DMS 273 (cell line): ENCODE data around the gene PRPF38A.

ENCODE experiments used
- DNase-seq: peaks from one replicate; lab custom pipeline; 2025; ENCODE audit not compliant: unreplicated experiment; lab: John Stamatoyannopoulos, UW

PRPF38A gene

DNA sequence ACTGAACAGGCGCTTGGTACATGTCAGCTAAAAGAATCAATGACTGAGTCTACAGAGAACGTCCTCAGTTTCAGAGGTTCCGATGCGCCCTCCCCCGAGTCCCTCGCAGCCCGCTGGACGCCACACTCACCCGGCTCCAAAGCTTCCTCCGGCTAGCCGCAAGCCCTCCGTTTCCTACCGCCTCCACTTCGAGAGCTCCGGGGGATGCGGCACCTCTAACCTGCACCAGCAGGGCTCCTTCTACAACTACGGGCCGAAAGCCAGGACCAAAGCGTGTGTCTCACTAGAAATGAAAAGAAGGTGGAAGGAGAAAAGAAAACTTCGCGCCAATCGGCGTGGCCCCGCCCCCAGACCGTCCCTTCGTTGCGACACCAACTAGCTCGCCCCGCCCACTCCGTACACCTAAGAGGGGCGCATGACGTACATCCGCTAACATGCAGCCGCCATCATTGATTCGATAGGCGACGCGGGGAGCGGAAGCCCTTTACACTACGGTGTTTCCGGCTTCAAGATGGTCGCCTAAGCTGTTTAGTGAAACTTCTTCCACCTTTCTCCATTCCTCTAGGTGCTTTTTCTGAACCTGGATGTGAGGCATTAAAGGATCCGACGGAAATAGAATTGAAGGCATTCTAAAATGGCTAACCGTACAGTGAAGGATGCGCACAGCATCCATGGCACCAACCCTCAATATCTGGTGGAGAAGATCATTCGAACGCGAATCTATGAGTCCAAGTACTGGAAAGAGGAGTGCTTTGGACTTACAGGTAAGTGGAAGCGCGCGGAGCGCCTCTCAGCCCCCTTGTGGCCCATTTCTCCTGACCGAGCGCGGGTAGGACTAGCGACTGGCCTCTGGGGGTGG, at the start of gene PRPF38A, which contains the start of gene ORC1:
TSS of gene PRPF38A (plus strand) at position 487 of the 859 bp plus-strand sequence. CDS start at position 635, 148 bp downstream.
TSS of gene ORC1 (minus strand) at position 308 of the 859 bp plus-strand sequence. CDS start 2,200 bp downstream, outside the sequence.
- peak; percentile 99 for DNase-seq

GRCh38 chr1:52355436-52355835, 49.0 kb upstream of the PRPF38A start:
- DNase-seq = no peak

DNA sequence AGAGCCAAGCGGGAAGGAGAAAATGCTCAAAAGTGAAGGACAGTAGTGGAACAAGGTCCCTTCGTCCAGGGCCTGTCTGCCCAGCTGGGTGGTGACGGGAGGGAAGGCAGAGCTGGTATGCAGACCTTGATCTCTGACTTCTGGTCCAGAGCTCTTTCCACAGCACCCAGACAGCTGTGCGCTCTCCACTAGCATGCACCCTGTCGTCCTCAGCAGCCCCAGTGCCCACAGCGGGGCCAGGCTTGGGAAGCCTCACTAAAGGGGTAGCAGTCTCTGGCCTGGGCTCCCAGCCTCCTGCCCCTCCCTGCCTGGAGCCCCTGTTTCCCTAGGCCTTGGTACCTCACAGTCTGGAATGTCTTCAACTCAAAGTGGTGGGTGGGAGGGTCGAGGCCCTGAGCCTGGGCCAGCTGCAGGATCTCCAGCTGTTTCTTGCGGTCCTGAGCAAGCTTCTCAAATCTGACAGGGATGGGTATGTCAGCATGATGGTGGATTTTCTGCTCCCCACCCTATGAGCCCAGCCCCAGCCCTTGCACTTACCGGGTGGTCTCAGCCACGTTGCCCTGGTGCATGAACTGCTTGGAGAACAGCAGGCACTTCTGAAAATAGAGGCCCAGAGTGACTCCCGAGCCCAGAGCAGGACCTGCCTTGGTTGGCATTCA, 48.4 kb upstream of the PRPF38A start:
- DNase-seq = no peak

DNA sequence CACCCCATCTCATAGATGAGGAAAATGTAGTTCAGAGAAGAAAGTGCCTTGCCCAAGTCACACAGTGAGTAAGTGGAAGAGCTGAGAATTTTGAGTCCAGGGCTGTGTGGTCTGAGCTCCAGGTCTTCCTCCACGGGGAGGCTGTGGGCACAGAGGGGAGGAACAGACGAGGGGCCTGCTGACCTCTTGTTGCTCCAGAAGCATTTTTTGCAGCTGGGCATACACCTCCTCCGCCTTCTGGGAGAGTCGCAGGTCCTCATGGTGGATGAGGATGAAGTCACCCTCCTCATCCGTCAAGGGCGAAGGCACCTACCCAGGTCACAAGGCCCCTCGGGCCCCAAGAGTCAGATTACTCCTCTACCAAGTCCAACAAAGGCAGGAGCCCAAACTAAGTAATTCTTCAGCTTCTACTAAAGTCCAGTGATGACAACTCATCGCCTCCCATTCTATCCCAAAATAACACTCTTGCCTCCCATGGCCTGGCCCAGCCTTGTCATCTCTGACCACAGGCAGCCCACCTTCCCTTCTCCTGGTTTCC, 47.5 kb upstream of the PRPF38A start:
- DNase-seq = no peak

GRCh38 chr1:52357397-52357796, 47.0 kb upstream of the PRPF38A start:
- DNase-seq = no peak

- DNase-seq = no peak
These were observed 45.4 kb upstream of the PRPF38A start for GRCh38 chr1:52358851-52359497.

- no peak for DNase-seq
These were observed 44.5 kb upstream of the PRPF38A start for GRCh38 chr1:52359676-52360594.

GRCh38 chr1:52360595-52360968, 43.8 kb upstream of the PRPF38A start:
- no peak for DNase-seq

DNA sequence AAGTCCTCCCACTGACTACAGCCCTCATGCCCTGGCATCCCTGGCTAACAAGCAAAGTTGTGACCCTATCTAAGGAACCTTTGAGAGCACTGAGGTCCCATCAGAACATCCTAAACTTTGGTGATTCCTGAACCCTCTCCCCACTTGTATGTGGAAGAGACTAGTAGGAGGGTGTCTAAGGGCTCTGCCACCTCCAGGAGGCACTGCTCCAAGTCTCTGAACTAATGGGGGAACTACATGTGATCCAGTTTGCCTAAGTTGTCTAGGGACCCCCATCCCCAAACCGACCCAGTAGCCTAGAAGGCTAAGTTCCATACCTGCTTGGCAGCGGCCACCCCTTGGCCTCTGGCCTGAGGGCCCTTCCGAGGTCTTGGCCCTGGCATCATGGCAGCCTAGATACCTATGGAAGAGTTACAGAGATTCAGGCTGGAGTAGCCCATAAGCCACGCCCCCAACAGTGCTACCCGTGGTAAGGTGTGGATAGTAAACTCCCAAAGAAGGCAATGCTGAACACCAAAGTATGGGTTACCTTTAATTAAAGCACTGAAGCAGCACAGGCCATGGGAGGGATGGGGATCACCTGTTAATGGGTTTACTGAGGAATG, 40.1 kb upstream of the PRPF38A start:
- DNase-seq = no peak

DNA sequence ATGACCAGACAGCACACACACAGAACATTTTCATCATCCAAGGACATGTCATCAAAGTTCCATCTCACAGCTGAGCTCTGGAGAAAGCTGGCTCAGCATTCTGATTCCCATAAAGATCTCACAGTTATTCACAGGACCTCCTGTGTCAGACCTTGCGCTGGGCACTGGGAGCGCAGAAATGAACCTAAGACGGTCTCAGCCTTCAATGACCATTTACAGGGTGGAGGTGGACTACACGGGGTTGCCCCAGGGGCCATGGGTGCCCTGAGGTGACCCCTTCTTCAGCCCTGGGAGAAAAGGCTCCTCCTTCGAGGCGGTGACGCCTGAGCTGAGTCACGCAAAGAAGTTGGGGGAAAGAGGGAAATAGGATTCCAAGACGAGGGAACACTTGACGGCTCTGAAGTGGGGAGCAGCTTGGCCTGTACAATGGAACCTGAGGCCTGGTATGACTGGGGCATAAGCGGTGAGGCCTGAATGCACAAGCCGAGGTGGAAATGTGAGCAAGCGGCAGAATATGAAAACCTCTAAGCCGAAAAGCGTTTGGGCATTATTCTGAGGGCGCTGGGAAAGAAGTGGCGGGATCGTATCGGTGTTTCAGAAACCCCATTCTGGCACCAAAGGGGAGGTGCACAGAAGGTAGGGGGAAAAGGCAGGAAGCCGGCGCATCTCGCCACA, 39.2 kb upstream of the PRPF38A start:
- peak; percentile 67 for DNase-seq

- DNase-seq = peak; percentile 99
These were observed 38.5 kb upstream of the PRPF38A start, which contains the start of gene CC2D1B for GRCh38 chr1:52365746-52366516. Gene CC2D1B, minus strand, starts transcription at chr1:52366205. Its CDS starts 1,585 bp downstream, at chr1:52364620.

DNA sequence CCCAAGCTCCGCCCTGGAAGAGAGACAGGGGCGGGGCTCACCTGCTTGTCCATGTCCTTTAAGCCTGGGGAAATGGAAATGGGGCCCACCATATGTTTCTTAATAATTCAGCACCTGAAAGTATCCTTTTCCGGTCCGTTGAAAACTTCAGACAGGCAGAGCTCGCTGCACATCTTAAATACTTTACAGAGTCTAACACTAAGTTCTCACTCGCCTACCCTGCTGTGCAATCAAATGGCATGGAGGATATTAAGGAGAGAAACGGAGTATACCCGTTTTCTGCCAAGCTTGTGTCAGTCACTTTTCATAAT, 37.9 kb upstream of the PRPF38A start:
- DNase-seq = no peak

- DNase-seq = no peak
These were observed 37.1 kb upstream of the PRPF38A start for GRCh38 chr1:52367272-52367671.

DNA sequence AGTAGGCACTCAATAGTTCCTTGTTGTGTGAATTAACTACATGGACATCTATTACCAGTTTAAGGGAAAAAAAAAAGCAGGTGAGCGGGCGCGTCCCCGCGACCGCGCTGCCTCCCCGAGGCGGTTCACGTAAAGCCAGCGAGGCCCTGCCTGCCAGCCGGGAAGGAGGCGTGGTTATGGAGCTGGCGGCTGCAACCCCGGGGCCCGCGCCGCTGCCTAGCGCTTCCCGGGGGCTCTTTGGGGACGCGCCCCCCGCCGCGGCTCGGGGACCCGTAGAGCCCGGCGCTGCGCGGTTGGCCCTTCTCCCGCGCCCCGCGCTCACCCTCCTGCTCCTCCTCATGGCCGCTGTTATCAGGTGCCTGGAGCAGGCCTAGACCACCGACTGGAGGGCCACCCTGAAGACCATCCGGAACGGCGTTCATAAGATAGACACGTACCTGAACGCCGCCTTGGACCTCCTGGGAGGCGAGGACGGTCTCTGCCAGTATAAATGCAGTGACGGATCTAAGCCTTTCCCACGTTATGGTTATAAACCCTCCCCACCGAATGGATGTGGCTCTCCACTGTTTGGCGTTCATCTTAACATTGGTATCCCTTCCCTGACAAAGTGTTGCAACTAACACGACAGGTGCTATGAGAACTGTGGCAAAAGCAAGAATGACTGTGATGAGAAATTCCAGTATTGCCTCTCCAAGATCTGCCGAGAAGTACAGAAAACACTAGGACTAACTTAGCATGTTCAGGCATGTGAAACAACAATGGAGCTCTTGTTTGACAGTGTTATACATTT, 35.8 kb upstream of the PRPF38A start:
- DNase-seq = peak; percentile 87

DNA sequence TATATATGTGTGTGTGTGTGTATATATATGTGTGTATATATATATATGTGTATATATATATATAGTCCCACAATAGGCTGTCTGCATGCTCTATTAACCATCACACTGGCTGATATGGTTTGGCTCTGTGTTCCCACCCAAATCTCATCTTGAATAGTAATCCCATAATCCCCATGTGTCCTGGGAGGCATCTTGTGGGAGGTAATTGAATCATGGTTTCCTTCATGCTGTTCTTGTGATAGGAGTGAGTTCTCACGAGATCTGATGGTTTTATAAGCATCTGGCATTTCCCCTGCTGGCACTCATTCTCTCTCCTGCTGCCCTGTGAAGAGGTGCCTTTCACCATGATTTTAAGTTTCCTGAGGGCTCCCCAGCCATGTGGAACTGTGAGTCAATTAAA, 34.6 kb upstream of the PRPF38A start:
- DNase-seq = peak; percentile 22

- DNase-seq = no peak
These were observed 19.0 kb upstream of the PRPF38A start for GRCh38 chr1:52385376-52385775.

DNA sequence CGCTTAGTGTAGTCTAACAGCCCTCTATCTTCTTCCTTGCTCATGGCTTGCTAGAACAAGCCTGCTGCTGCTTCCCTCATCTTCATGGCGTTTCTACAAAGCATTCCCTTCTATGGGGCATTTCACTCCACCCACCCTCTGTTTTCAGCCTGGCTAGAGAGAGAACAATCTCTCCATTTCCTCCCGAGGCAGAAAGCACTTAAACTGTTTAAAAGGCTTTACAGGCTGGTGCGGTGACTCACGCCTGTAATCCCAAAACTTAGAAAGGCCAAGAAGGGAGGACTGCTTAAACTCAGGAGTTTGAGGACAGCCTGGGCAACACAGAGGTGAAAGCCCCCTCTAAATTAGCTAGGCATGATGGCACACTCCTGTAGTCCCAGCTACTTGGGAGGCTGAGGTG, 17.9 kb upstream of the PRPF38A start:
- DNase-seq = no peak

DNA sequence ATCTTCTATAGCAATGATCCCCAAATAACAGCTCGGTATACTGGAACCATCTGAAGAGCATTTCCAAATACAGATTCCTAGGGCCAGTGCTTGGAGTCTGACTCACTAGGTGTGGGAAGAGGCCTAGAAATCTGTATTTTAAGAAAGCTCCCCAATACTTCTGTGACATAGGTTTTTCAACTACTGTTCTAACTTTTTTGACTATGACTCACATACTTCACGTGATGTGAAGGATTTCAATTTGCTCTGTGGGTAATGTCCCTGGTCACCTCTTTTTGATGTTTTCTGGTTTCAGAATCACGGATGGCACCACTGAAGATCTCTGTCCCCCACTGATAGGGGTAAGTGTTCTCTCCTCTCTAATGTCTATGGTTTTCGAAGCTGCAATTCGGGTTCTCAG, 11.2 kb upstream of the PRPF38A start:
- DNase-seq = no peak
